GM10847 (cell line): ENCODE results near the gene PPP2R2C.

Experiments
- POLR2A ChIP-seq: IDR thresholded peaks from 2 replicates; pipeline ENCODE4 v1.6.1; 2011; ENCODE audit not compliant: insufficient read length; ENCODE audit errors: extremely low read depth

Gene PPP2R2C

DNA sequence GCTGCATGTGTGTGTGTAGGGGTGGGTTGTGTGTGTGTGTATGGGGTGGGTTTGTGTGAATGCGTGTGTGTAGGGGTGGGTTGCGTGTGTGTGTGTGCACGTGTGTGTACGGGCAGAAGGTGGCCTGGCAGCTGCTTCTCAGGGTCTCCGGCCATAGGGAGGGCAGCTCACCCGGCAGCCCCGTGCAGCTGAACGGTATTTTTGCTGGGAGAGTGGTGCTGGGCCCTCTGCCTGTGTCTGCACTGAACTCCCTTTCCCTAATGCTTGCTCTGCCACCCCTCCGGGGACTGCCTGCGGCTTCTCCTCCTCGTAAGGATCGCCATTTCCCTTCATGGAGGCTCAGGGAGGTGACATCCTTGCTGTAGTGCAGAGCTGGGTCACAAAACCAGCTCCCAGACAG lies 172.5 kb downstream of the PPP2R2C start:
- no peak for TF ChIP-seq POLR2A

DNA sequence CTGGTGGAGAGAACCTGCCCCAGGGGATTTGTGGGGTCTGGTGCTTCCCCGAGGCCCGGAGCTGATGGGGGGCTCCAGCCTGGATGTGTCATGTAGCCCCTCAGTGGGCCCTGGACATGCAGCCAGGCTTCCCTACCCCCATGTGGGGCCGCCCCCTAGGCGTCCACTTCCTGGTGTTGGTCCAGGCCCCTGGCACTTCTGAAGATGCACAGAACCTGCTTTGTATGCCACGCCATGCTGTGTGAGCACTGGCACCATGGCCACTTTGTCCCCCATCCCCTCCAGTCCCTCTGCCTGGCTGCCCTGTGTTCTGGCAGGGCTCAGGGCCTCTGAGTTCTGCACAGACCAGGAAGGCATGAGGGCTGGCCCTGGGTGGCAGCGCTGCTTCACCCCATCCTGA lies 173.6 kb downstream of the PPP2R2C start:
- TF ChIP-seq POLR2A, result no peak

DNA sequence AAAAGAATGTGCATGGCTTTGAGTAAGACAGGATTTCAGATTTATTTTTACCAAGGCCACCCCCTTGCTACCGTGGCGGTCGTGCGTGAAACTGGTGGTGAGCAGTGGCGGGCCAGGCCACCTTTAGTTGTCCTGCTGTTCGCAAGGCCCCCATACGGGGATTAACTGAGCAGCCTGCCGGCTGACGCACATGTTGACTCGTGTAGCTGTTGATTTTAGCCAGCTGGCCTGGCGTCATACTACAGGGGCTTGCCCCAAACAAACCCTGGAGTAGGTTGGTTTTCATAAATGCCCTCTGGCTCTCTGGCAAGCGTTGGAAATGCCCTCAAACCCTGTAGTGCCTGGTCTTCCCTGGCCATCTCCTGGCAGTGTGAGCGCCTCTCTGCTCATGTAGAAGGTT lies 174.4 kb downstream of the PPP2R2C start:
- TF ChIP-seq POLR2A, result no peak

DNA sequence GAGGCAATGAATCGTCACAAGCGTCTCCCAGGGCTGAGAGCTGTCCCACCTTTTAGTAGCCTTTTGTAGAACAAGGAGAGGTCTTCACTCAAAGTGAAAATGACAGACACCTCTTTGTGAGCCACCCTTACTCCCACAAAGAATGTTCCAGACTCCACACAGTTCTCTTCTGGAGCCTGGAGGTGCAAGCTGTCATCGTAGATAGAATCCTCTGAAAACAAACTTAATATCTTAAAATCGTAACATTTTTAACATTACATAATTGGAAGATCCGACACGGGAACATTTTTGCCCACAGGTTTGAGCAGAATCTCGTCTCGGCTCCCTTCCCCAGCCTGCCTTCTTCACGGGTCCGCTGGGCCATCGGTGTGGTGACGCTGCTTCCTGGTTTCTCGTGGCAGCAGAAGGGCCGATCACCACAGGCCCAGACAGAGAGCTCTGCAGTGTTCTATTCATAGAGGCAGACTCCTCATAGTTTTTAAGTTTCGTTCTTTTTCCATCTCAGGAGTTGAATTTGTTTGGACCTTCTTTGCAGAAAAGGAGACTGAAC lies 175.1 kb downstream of the PPP2R2C start:
- TF ChIP-seq POLR2A, result no peak

DNA sequence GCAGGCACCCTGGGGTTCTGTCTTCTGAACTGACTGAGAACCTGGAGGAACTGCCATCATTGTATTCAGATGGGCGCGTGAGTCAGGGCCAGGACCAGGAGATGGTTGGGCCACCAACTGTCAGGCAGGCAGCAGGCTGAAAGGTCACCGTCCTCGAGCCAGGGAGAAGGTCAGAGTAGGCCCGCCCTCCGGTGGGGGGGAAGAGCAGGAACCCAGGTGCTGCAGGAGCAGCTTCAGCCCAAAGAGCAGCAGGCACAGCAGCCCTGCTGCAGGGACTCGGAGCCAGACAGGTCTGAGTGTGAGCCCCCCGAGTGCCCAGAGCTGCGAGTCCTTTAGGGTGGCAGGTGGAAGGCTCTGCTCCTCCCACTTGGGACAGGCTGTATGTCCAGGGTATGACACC lies 176.4 kb downstream of the PPP2R2C start:
- no peak for TF ChIP-seq POLR2A

DNA sequence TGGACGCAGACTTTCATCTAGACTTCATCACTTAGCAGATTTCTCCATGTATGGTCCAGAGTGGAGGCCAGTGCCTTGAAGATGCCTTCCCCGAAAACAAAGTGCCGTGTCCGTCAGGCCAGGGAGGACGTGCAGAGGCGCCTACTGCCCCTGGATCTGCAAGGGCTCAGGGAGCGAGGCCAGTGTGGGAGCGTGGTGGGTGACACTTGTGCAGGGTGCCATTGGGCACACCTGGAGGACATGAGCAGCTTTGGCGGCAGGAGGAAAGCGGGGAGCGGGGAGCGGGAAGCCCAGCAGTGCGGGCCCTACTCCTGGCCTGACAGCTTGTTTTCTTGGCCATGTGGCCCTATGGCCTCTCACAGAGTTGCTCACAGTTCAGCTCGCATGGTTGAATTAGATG lies 176.9 kb downstream of the PPP2R2C start:
- TF ChIP-seq POLR2A, result no peak

DNA sequence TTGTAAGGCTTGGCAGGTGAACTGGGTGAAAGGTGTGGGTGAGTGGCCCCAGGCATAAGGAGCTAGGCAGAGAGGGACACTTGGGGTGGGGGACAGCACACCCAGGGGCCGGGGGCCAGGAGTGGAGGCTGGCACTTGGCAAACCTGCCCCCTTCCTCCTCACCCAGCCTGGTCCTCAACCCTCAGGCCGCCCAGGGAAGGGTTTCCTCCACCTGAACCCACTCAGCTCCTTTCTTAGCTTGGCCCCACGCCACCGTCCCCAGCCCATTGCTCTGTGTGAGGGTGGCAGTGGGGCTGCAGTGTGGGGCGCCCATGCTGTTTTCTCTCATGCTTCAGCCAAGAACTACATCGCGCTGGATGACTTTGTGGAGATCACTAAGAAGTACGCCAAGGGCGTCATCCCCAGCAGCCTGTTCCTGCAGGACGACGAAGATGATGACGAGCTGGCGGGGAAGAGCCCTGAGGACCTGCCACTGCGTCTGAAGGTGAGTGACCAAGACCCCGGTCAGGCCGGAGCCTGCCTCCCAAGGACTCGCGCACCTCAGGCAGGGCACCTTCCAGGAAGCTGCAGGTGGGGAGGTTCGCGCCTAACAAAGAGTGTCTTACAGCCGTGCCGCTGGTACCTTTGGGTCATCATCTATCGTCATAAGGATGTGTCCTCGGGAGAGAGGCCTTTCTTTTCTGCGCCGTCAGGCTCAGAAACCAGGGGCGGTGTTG lies 177.6 kb downstream of the PPP2R2C start:
- TF ChIP-seq POLR2A, result no peak

DNA sequence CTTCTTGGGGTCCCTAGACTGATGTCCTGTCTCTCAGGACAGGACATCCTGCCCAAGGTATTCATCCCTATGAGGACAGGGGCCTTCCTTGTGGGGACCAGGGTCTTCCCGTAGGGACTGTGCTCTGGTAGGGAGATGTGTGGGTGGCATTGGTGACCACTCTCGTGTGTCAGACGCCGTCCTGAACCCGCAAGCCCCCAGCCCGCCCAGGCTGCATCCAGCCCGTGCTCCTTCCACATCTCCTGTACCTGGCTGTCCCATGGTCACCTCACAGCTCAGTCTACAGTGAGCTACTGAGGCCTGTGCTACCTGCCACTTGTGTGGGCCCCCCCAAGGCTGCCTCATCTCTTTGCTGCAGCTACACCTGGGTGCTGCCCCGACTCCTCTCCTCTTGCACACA lies 178.8 kb downstream of the PPP2R2C start:
- no peak for TF ChIP-seq POLR2A

DNA sequence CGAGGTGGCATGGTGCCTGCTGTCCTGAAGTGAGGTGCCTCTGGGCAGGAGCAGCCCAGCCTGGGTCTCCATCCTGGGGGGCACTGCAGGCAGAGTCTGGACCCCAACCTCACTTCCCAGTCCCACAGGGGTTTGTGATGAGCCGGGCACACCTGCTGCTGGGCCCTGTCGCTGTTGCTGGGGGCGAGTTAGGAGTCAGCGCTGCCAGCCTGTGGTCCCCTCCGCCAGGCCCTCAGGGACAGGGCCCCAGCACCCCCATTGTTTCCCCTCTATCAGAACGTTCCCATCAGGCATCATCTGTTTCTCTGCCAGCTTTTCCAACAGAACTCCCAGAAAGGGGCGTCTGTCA lies 179.3 kb downstream of the PPP2R2C start:
- no peak for TF ChIP-seq POLR2A

DNA sequence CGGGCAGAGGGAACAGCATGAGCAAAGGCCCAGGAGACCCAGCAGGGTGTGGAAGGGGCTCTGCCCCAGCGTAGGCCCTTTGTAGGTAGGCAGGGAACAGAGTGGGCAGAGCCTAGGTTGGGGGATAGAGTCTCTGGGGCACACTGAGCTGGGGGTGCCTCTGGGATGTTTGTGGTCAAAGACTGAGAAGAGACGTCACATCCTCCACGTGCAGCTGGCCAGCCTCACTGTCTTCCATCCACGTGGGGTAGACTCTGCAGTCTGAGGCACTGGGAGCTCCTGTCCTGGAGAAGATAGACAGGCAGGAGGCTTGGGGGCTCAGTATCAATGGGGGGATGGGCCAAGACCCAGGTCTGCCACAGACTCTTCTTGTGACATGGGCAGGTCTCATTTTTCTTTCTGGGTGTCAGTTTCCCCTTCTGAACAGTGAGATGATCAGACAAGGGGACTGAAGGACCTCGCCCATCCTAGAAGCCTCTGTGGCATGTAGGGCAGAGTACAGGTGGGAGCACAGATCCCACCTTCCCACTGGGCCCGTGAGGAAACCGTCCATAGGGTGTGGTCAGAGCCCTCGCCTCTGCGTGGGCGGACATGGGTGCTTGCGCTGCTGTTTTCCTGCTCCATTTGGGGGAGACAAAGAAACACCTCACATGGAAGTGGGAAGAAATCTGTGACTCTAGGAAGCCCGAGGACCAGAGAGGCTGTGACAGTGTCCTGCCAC lies 179.9 kb downstream of the PPP2R2C start:
- TF ChIP-seq POLR2A, result no peak

DNA sequence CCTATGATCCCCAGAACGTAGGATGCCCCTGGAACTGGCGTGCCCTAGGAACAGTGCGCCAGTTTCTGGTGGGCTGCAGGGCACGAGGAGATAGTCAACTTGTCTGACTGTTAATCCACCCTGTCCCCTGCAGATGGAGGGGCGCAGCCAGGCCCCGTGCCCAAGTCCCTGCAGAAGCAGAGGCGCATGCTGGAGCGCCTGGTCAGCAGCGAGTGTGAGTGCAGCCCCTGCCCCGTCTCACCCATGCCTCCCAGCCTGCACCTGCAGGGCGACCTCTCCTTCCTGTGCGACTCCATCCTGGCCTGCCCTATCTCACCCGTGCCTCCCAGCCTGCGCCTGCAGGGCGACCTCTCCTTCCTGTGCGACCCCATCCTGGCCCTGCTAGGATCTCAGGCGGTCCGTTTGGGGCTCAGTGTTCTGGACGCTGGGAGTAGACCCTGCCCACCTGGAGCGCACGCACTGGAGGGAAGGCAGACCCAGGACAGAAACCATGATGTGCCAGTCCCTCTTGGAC lies 180.6 kb downstream of the PPP2R2C start:
- no peak for TF ChIP-seq POLR2A

DNA sequence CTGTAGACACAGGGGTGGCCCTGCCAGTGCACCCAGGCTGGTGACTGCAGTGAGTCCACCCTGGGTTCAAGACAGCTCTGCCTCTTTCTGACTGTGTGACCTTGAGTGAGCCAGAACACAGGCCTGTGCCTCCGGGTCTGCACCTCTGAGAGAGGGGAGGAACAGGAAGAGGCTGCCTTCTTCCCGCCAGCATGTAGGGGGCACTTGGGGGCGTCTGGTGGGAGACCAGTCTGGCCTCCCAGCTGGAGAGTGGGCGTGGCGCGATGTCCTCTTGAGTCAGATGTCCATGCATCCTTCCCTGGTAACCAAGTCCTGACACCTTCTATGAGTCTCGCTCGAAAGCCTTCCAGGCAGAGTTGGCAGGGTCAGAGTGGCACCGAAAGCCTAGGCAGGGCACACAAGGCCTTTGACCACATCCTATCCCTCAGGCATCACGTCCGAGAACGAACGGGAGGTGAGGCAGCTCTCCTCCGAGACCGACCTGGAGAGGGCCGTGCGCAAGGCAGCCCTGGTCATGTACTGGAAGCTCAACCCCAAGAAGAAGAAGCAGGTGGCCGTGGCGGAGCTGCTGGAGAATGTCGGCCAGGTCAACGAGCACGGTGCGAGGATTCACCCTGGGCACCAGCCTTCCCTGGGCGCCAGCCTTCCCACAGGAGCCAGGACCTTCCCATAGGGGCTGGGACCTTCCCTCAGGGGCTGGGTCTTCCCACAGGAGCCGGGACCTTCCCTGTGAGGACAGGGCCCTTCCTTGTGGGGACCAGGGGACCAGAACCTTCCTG lies 181.5 kb downstream of the PPP2R2C start:
- no peak for TF ChIP-seq POLR2A

DNA sequence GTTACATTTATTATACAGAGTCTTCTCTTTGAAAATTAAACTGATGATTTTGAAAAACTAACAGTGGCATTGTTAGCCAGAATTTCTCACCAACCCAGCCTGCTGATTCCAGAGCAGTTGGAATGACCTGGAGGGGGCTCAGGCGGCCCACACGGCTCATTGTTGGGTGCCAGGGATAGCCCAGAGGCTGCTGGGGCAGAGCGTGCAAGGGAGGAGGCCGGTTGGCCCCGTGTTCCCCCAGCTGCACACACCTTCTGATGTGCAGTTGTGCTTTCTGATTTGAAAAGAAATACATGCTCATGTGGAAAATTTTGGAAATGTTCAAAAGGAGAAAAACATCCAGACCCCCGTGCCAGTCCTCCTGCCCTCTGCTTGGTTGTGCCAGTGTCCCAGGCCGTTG lies 182.2 kb downstream of the PPP2R2C start:
- TF ChIP-seq POLR2A, result no peak

DNA sequence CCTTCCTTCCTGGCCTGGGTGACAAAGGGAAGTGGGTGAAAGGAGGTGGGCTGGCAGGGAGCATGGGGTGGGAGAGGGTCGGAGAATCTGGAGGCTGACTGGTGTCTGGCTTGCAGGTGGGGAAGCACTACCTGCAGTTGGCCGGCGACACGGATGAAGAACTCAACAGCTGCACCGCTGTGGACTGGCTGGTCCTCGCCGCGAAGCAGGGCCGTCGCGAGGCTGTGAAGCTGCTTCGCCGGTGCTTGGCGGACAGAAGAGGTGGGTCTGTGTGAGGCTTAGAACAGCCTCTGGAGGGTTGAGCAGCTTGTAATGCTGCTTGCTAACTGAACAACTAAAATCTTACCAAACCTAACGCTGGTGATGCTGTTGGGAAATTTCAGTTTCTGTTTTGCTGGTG lies 183.5 kb downstream of the PPP2R2C start:
- no peak for TF ChIP-seq POLR2A

DNA sequence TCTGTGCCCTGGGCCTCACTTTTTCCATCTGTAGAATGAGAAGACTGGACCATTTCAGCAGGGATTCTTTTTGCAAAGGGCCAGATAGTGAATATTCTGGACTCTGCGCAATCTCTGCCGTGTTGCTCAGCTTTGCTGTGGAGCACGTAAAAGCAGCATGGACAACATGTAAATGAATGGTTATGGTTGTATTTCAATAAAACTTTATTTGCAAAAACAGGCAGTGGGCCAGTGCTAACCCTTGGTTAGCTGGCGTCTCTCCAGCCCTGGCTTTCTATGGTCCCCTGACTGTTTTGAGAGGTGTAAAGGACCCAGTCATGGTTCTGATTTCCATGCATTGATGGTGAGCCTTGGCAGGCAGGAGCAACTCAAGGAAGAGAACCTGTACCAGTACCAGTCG lies 184.1 kb downstream of the PPP2R2C start:
- no peak for TF ChIP-seq POLR2A

DNA sequence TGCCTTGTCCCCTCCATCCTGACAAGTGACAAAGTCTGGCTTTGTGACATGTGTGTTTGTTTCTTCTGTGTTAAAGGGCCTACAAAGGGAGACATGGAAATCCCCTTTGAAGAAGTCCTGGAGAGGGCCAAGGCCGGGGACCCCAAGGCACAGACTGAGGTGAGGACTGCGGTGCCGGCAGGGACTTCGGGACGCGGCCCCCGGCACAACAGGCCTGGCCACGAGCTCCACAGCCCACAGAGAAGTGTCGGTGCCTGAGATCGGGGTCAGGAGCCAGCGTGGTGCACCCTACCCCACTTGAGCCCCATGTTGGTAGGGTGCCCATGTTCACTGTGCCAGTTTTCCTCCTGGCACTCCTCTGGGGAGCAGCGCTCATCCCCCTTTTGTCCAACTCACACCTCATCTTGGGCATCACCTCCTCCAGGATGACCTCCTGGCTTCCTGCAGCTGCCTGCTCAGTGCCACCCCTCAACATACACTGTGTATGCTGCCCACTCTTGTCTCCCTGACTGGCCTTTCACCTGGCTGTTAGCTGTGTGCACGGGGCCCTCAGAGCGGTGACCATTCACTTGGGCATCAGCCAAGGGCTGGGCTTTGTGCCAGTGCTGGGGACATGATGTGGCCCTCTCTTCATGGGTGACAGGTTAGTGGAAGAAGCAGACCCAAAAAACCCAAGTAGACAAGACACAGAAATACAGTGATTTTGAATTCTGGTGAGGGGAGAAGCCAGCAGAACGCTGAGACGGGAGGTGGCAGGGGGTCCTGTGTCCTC lies 185.2 kb downstream of the PPP2R2C start:
- TF ChIP-seq POLR2A, result no peak

DNA sequence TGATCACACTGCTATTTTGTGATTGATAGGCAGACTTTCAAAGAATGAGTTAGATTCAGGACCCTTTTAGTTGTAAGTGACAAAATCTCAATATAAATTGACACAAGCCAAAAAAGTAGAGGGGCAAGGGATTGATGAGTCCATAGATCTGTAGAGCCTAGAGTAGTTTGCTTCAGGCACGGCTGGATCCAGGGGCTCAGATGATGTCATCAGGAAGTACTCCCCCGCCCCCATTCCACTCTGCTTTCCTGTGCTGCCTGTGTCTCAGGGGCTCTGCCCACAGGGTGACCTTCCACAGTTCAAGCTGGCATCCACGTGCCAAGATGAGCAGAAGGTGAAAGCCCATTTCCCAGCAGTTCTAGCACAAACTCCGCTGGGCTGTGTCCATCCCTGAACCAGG lies 189.1 kb downstream of the PPP2R2C start:
- no peak for TF ChIP-seq POLR2A
